Right atrium auricular region (tissue), 2 donors: ENCODE results near the gene NOTCH2. TPM values are rescaled to one million over a fixed set of nuclear protein-coding genes. Genes with fewer than 3 reads are reported as not detected.

ENCODE experiments used
- DNase-seq: peaks from one replicate; pipeline ENCODE4 v3.0.0-alpha.2; 2019; ENCODE audit warnings: low spot score
- H3K27ac ChIP-seq, 2 donors: fragments of 200-600 bp; sonication (generic); 1 replicate in 1 of 2; 2 replicates in 1 of 2; pipeline ENCODE4 v1.5.1; 2016 to 2019
- H3K27me3 ChIP-seq, 2 donors: fragments of 200-600 bp; sonication (generic); one replicate each; pipeline versions ENCODE4 v1.5.1 to v1.6.0; 2017 to 2019
- H3K36me3 ChIP-seq: fragments of 200-600 bp; sonication (generic); one replicate; pipeline ENCODE4 v1.5.1; 2016
- H3K4me1 ChIP-seq, 2 donors: fragments of 200-600 bp; sonication (generic); one replicate each; pipeline versions ENCODE4 v1.5.1 to v1.6.0; 2017 to 2019
- H3K4me3 ChIP-seq, 2 donors: fragments of 200-600 bp; sonication (generic); 1 replicate in 1 of 2; 2 replicates in 1 of 2; pipeline ENCODE4 v1.5.1; 2017 to 2019; ENCODE audit warnings: mild to moderate bottlenecking in 1 of 2, moderate library complexity in 1 of 2
- H3K9me3 ChIP-seq, 2 donors: fragments of 200-600 bp; sonication (generic); one replicate each; pipeline ENCODE4 v1.5.1; 2019
- total RNA-seq, 2 donors: library from RNA; depleted of rRNA; stranded (reverse); fragments of >200 nt; gene quantifications; one replicate each; pipeline ENCODE4 v1.1.0, GENCODE V29; 2016
- TF ChIP-seq, protein P1 (sequence below), 2 donors: fragments of 200-600 bp; sonication (generic); IDR thresholded peaks; one replicate each; pipeline ENCODE4 v1.5.1; 2019; ENCODE audit warnings: antibody characterized with exemption in 2 of 2

NOTCH2 gene
- total RNA-seq, 2 donors from 2014 or later = 26.7 to 45.9 TPM

DNA sequence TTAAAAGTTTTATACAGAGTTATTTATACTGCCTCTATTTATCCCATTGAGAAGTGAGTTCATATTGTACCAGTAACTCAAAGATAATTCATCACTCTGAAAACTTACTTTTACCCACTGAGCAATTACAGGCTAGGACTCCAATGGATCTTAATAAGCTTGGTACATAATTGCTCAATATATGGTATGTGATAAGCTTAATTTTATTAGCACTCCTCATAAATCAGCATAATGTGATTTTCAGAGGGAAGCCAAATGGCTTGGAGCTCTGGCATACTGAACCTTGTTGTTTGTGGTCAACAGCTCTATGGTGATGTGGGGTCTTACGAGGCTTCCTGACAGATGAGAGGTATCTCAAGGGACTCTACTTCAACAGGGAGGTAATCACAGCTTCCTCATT, 199.5 kb downstream of the NOTCH2 start:
- H3K9me3 ChIP-seq = no peaks in the 10 kb centered on the region
- TF ChIP-seq, protein P1, sequence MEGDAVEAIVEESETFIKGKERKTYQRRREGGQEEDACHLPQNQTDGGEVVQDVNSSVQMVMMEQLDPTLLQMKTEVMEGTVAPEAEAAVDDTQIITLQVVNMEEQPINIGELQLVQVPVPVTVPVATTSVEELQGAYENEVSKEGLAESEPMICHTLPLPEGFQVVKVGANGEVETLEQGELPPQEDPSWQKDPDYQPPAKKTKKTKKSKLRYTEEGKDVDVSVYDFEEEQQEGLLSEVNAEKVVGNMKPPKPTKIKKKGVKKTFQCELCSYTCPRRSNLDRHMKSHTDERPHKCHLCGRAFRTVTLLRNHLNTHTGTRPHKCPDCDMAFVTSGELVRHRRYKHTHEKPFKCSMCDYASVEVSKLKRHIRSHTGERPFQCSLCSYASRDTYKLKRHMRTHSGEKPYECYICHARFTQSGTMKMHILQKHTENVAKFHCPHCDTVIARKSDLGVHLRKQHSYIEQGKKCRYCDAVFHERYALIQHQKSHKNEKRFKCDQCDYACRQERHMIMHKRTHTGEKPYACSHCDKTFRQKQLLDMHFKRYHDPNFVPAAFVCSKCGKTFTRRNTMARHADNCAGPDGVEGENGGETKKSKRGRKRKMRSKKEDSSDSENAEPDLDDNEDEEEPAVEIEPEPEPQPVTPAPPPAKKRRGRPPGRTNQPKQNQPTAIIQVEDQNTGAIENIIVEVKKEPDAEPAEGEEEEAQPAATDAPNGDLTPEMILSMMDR (IDR thresholded peaks at IDR 0.05) = no peak

DNA sequence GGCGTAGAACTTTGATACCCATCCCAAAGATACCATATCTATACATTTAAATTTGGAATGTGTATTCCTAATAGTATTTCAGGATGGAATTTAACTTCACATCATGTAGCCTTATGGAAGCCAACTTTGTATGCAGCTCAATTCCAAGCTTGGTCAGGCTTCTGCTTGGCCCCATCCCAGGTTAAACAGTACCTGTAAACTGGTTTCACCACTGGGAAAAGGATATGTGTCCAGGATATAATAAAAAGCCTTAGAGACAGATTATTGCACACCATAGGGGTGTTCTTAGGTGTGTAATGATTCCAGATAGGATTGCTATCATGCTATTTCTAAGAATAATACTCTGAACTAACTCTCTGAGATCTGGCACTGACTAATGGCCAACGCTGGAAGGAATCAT, 201.3 kb downstream of the NOTCH2 start:
- Histone ChIP-seq H3K4me3 (no peak overlapping the region), H3K4me1 (peaks cover 0 to 6% of the 10 kb centered on the region in 2 donors), H3K9me3 (no peaks in the 10 kb centered on the region), H3K27ac (no peak overlapping the region), H3K27me3 (no peaks in the 10 kb centered on the region), H3K36me3 (no peaks in the 10 kb centered on the region)
- no peak for DNase-seq
- TF ChIP-seq, protein P1 (IDR thresholded peaks at IDR 0.05) = no peak

More for the DNA sequence above, 199.5 kb downstream of the NOTCH2 start:
- no peak overlapping the region for H3K4me3 ChIP-seq
- no peaks in the 10 kb centered on the region for H3K27me3 ChIP-seq
- no peak overlapping the region for H3K27ac ChIP-seq
- H3K4me1 ChIP-seq = peaks cover 0 to 16% of the 10 kb centered on the region in 2 donors
- DNase-seq = no peak
- no peaks in the 10 kb centered on the region for H3K36me3 ChIP-seq

GRCh38 chr1:119866451-119866850, 203.0 kb downstream of the NOTCH2 start:
- no peak for DNase-seq
- H3K36me3 ChIP-seq = no peaks in the 10 kb centered on the region

GRCh38 chr1:119865627-119866026, 203.8 kb downstream of the NOTCH2 start:
- no peaks in the 10 kb centered on the region for H3K27me3 ChIP-seq
- no peaks in the 10 kb centered on the region for H3K9me3 ChIP-seq
- DNase-seq = no peak
- TF ChIP-seq, protein P1 (IDR thresholded peaks at IDR 0.05) = no peak
- H3K27ac ChIP-seq = no peak overlapping the region
- H3K4me3 ChIP-seq = no peak overlapping the region
- no peaks in the 10 kb centered on the region for H3K4me1 ChIP-seq
- H3K36me3 ChIP-seq = no peaks in the 10 kb centered on the region

More at GRCh38 chr1:119866451-119866850, 203.0 kb downstream of the NOTCH2 start:
- Histone ChIP-seq H3K27ac (no peak overlapping the region), H3K4me3 (no peak overlapping the region), H3K4me1 (peaks cover 0 to 4% of the 10 kb centered on the region in 2 donors), H3K9me3 (no peaks in the 10 kb centered on the region), H3K27me3 (no peaks in the 10 kb centered on the region)
- TF ChIP-seq, protein P1 (IDR thresholded peaks at IDR 0.05) = no peak

DNA sequence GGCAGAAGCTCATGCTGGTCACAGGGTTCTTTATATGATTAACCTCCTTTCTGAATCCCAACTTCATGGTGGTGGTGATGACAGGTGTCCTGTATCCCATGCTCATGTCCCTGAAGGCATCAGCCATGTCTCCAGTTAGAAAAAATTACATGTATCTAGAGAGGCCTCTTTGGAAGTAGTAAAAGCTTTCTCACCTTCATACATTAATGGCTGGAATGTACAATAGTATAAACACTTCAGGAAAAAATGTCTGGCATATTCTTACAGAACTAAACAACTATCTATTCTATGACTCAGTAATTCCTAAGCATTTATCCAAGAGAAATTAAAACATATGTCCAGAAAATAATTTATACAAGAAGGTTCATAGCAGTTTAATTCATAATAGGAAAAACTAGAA, 207.2 kb downstream of the NOTCH2 start:
- no peaks in the 10 kb centered on the region for H3K36me3 ChIP-seq
- H3K9me3 ChIP-seq = no peaks in the 10 kb centered on the region
- no peaks in the 10 kb centered on the region for H3K4me1 ChIP-seq
- no peaks in the 10 kb centered on the region for H3K27me3 ChIP-seq
- DNase-seq = no peak
- TF ChIP-seq, protein P1 (IDR thresholded peaks at IDR 0.05) = no peak
- H3K4me3 ChIP-seq = no peak overlapping the region
- no peak overlapping the region for H3K27ac ChIP-seq

Other genes with a start within 250 kb of the NOTCH2 start
- not detected for gene ADAM30, start 173.1 kb downstream of the NOTCH2 start, total RNA-seq
- gene SEC22B, start 106.9 kb upstream of the NOTCH2 start, total RNA-seq = 10 to 100 TPM; 11.9 to 16.8 TPM